NCI-H2029 (cell line): Measurements from ENCODE around the gene SH3RF1.
A peak's percentile ranks its signal among the peaks of the same experiment; 100 is the strongest.

Experiments
- DNase-seq: peaks from one replicate; lab custom pipeline; 2025; lab: John Stamatoyannopoulos, UW

The SH3RF1 gene

GRCh38 chr4:169102026-169102425 is 168.7 kb downstream of the SH3RF1 start:
- no peak for DNase-seq

- no peak for DNase-seq
Measured at GRCh38 chr4:169100670-169101101, 170.1 kb downstream of the SH3RF1 start.

DNA sequence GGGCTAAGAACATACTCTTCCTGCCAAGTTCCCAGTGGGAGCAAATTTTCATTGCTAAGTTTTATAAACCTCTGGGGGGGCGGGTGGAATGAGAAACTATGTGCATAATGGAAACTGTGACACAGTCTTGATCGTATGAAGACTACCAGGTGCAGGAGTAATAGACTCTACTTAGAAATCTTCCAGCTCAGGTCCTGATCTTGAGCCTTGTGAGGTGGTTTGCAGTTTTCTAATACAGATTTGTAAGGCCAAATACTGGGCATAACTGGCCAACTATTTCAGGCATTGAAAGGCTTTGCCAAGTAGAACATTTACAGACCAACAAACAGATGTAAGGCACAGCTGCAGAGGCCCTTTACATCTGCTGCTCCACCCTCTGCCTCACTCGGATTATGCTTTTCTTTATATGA is 171.0 kb downstream of the SH3RF1 start:
- no peak for DNase-seq

DNA sequence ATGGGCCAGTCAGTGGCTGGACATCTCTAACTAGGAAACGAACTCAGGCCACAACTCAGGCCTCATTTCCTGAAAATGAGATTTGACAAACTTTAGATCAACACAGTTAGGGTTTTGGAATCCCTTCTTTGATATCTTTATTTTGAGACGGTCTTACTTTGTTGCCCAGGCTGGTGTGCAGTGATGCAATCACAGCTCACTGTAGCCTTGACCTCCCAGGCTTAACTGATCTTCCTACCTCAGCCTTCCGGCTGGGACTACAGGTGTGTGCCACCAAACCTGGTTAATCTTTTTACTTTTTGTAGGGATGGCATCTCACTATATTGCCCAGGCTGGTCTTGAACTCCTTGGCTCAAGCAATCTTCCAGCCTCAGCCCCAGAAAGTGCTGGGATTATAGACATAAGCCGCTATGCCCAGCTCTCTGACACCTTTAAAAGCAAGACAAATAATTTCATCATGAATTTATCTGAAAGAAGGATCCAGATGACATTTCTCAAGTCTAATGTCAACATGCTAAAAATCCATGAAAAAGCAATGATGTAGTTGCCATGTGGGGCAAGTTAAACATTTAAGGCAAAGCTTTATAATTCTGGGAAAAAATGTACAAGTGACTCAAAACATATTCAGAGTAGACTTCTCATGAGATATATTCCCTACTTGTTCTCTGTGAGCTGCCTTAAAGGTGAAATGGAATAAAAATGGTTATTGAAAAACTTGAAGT is 171.6 kb downstream of the SH3RF1 start:
- DNase-seq = no peak

- no peak for DNase-seq
Measured at GRCh38 chr4:169098532-169098931, 172.2 kb downstream of the SH3RF1 start.

DNA sequence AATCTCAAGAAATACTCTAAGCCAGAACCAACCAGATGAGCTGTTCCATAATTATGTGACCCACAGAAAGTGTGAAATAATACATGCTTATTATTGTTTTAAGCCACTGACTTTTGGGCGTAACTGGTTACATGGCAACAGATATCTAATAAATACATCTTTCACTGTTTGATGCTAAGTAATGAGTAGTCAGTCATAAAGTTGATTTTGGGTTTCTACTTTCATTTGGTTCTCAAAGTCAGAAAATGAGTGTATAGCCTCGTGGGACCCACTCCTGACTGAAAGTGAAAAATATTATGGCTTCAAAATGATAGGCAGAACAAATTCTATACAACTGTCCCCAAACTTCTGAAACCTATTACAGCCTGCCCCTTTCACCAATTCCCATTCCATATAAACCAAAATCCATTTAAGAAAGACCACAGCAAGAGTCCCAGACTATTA is 172.7 kb downstream of the SH3RF1 start:
- no peak for DNase-seq

DNA sequence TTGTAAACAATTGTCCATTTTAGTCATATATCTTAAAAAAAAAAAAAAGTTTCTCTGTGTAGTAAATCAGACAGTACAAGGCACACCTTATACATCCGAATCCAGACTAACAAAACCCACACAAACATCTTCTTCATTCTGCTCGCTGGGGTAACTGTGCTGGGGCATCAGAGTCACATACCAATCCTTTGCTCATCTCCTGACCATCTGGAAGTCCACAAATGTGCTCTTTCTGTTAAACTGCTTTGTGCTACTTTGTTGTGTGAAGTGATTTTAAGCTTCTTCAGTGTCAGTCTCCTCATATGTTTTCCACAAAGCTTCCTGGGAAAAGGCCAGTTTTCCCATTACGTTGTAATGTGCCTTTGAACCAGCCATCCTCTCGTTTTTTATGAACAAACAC is 174.5 kb downstream of the SH3RF1 start:
- no peak for DNase-seq

DNA sequence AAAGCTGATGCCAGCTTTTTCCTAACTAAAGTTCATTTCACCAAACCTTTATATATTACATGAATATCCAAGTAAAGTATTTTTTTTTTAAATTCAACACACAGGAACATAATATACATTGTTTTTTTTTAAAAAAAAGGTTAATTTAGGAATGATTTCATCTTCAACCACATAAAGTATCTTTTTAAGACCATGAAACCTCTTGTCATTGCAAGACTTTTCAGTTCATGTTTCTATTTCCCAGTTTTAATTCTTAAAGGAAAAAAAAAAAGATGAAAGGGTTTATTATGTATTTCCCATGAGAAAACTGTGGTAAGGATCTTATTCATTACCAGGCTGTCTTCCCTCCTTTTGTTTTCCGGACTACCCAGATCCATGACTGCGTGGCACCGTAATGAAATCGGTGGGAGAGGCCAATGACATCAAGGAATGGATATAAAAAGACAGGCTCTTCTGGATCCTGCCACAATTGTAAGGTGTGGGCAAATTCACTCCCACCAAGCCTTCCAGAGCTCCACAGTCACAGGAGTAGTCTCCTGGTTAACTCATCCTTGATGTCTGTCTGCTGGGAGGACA is 176.0 kb downstream of the SH3RF1 start:
- DNase-seq = no peak

DNA sequence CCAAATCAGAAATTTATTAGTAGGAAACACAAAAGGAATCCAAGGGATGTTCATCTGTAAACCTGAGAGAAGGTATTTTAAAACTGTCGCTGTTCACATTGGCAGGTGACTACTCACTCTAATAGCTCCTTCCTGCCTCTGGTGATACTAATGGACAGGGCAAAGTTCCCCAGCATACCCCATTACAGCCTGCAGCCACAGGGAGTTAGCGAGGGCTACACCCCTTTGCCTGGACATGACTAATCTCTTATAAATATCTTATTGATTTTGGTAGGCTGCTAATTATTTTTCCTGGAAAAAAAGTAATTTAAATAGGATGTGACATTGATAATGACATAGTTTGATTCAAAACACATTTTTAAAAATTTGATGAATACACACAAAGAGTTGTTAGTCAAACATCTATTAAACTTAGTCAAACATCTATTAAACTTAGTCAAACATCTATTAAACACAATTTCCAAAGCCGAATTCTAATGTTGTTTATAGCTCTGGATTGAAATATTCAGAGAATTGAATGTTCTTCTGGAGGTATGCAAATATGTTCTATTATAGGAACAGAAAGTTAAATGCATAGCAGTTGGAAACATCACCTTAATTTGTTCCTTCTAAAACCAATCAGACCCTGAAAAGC is 177.8 kb downstream of the SH3RF1 start:
- DNase-seq = no peak

DNA sequence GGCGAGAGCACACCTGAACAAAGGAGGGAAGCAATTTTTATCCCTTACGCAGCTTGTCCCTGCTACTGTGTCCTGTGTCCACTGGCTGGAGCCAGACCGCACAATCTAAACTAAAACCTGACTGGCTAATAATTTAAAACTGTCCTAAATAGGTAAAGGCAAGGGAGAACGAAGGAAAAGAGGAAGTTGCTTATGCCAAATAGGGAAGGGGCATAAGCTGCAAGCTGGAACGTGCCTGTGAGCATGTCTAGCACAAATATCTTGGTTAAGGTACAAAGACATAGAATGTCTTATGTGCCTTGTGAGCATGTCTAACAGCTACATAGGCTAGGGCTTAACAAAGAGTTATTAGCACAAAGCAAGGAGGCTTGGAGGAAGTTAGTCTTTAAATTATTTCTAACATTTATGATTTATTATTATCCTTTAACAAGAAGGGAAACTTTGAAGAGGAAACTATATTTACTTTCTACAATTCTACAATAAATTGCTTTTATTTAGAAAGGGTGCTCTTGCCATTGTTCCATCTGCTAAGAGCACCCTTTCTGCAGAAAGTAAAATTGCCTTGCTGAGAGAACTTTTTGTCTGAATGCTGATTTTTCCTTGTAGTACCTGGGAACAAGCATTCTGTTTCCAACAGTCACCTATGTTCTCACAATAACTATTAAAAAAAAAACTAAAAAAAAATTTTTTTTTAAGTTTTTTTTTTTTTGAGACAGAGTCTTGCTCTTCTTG is 180.1 kb downstream of the SH3RF1 start:
- no peak for DNase-seq

GRCh38 chr4:169089004-169089403 is 181.8 kb downstream of the SH3RF1 start:
- DNase-seq = no peak

DNA sequence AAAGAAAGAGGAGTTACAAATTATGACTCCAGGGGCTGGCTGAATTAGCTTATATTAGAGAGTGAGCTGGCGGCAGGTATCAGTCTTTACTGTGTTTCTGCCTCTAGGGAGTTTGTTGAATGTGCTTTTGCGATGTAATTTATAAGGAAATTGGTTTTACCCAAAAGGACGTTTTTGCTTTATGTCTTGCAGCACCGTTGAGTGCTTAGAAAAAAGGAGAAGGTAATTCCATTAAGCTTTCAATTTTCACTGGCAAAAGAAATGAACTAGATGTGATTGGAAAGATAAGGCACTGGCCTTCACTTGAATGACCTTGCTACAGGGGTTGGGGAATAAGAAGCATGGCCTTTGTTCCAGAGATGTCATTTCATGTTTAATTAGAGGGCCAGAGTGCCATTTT is 185.8 kb downstream of the SH3RF1 start:
- DNase-seq = no peak

GRCh38 chr4:169080981-169081380 is 189.8 kb downstream of the SH3RF1 start:
- no peak for DNase-seq

- DNase-seq = no peak
Measured at GRCh38 chr4:169079942-169080827, 190.6 kb downstream of the SH3RF1 start.

- no peak for DNase-seq
Measured at GRCh38 chr4:169074117-169074516, 196.6 kb downstream of the SH3RF1 start.

DNA sequence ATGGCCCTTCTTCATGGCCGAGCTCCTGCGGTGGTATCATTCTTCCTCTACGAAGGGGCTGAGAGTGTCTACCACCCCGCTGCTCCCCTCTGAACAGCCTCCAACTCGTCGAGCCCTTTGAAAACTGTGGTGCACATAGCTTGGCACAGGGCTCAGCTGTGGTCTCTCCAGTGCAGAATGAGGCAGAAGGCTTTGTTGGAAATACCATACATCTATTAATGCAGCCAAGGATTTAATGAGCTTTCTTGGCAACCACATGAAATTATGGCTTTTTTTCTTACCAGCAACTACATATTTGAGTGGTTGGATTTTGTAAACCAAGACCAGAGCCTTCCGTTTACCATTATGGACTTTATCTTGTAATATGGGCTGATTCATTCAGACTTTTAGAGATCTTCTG is 199.0 kb downstream of the SH3RF1 start:
- DNase-seq = no peak

DNA sequence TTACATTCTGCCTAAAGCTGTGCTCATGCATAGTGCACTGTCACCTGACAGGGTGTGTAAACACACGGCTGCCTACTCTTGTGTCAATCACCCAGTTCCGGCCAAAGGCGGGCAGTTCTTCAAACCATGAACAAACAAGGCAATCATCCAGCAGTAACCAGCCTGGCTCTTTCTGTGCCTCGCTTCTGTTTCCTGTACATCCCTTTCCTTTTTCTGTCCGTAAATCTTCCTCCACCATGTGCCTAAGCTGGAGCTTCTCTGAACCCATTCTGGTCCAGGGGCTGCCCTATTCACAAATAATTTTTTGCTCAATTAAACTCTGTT is 199.9 kb downstream of the SH3RF1 start:
- DNase-seq = peak; percentile 82

DNA sequence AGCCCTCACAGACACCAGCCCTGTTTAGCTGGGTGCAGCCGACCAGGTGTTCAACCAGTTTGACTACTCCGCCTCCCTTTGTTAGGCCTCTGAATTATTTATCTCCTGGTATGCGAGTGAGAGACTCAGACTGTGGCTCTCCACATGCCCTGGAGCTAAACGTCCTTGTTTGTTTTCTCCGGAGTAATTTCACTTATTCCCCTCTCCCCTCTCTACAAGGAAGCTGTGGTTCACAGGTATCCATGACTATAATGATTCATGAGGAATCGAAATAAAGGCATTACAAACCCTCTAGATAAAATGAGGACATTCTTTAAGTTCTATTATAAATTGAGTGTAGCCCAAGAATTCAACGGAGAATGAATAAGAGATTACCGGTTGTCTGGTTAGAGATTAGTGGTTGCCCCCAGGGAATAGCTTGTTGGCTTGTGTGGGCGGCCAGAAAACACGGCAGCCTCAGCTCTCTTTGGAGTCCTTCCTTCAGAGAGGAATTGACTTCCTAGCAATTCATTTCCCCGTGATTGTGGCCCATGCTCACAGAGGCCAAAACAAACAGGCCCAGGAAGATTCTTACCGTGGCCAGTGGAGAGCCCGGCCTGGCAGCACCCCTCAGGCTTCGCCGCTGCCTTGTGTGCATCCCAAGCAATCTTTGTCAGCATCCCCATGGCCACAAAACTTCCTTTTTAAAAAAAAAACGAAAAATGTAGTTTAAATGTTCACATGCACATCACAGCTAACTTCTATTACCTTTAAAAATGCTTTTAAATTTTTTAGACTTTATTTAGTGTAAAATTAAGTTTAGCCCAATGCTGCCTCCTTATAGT is 200.5 kb downstream of the SH3RF1 start:
- peak; percentile 79 for DNase-seq

GRCh38 chr4:169068423-169068822 is 202.3 kb downstream of the SH3RF1 start:
- no peak for DNase-seq

GRCh38 chr4:169066934-169067333 is 203.8 kb downstream of the SH3RF1 start:
- no peak for DNase-seq

- DNase-seq = no peak
Measured at GRCh38 chr4:169064296-169064695, 206.5 kb downstream of the SH3RF1 start.
